HG02885 (cell line): ENCODE data around the gene RFX2.
A peak's percentile ranks its signal among the peaks of the same experiment; 100 is the strongest.
"Not testable (repeated sequence)": the region's sequence is repeated elsewhere in the genome, so short reads cannot be mapped to it uniquely, and the experiment has no call there.

Source experiments
- ATAC-seq: cut with Tn5 transposase; IDR thresholded peaks from one replicate; pipeline ENCODE4 v1.9.1; 2021; ENCODE audit warnings: mild to moderate bottlenecking; ENCODE audit not compliant: unreplicated experiment, poor library complexity

The RFX2 gene

DNA sequence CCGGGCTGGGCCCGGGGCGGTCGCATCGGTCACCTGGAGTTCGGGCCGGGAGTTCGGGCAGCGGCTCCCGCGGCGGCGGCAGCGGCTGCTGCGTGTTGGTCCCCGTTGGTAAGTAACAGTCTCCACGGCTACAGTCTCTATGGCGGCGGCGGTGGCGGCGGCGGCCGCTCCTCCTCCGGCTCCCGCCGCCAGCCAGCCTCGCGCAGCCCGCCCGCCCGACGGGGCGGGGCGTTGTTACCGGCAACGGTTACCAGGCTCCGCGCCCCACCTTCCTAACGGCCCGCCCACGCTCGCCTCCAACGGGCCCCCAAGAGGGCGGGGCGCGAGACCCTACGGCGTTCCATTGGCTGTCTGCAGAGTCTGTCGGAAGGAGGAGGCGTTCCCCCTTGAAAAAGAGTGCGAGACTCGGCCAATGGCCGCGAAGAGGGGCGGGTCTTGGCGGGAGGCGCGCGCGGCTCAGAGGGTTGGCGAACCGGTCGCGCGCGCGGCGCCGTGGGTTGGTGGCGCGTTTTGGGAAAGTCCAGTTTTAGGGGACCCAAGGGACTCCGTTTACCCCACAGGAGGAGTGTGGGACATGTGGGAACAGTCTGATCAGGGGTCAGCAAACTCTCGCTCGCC lies at the start of gene RFX2:
Gene RFX2, minus strand, starts transcription at position 141 of the 618 bp plus-strand sequence. CDS start 63,004 bp downstream, outside the sequence.
- ATAC-seq: peak; percentile 94

DNA sequence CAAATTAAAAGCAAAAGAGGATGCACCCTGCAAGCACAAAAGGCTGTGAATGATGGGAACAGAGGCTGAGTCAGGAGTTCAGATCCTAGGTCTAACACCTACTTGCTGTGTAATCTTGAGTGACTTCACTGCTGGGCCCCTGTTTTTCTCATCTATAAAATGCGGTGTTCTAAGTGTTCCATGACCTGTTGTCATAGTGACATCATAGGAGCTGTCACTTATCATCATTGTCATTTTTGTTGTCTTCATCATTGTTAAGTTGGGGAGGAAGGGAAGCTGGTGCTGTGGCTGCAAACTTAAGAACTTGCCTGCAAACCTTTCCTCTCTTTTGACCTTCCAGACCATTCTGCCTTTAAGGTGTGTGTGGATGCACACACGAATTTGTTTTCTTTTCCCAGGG lies 45.7 kb upstream of the RFX2 start:
- no peak for ATAC-seq

DNA sequence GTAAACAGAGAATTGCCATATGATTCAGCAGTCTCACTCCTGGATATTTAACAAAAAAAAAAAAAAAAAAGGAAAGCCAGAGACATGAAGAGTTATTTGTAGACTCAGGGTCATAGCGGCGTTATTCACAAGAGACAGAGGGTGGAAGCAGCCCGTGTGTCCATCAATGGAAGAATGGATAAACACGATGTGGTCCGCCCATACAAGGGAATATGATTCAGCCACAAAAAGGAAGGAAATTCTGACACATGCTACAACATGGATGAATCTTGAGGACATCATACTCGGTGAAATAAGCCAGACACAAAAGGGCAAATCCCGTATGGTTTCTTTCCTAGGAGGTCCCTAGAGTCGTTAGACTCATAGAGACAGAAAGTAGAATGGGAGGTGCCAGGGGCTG lies 40.0 kb upstream of the RFX2 start:
- ATAC-seq: no peak

DNA sequence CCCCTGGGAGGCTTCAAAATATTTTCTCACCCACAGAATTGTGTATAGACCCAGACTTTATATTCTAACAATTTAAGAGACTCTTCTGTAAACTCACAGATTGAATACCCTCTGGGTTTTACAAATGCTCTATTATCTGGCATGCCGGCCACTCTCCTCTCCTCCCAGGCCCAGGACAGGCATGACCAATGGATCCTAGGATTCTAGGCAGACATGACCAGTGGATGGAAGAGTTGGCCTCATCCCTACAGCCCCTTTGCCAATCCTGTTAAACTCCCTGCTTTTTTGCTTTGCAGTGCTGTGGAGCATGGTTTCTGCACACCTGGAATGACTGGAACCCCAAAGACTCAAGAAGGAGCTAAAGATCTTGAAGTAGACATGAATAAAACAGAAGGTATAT lies 30.9 kb upstream of the RFX2 start:
- ATAC-seq: no peak

DNA sequence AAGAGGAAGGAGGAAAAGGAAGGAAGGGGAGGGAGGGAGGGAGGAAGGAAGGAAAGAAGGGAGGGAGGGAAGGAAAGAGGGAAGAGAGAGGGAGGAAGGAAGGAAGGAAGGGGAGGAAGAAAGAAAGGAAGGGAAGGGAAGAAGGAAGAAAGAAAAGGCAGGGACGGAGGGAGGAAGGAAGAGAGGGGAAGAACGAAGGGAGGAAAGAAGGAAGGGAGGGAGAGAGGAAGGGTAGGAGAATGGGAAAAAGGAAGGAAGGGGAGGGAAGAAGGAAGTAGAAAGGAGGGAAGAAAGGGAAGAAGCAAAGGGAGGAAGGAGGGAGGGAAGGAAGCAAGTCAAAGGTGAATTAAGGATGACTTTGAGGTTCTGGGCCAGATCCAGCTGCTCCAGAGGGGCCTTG lies 28.2 kb upstream of the RFX2 start:
- ATAC-seq: no peak

DNA sequence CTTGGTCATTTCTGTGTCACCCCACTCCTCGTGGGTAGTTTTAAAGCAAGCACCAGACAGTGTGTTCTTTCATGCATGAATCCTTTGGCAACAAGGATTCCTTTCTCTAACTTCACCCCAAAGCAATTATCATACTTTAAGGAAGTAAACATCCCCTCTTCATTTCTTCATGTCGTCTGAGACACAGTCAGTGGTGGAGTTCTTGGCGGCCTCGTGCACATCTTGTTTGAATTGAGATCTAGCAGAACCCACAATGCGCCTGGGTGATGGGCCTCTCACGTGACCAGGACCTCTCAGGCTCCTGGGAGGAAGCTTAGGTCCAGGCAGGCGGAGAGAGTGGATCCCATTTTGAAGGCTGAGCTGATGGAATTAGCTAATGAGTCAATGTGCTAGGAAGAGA lies 27.8 kb upstream of the RFX2 start:
- no peak for ATAC-seq

DNA sequence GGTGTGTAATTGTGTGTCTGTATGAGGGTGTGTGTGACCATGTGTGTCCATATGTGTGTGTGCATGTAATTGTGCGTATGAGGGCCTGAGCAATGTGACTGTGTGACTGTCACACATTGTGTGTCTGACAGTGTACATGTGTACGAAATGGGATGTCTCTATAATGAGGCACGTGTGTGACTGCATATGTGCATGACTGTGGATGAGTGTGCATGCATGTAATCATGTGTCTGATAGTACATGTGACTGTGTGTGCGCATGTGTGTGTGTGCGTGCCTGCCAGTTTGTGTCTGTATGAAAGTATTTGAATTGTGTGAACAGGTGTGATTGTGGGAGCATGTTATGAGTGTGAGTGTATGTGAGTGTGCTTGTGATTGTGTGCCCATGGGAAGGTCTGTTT lies 22.9 kb upstream of the RFX2 start:
- ATAC-seq: no peak

DNA sequence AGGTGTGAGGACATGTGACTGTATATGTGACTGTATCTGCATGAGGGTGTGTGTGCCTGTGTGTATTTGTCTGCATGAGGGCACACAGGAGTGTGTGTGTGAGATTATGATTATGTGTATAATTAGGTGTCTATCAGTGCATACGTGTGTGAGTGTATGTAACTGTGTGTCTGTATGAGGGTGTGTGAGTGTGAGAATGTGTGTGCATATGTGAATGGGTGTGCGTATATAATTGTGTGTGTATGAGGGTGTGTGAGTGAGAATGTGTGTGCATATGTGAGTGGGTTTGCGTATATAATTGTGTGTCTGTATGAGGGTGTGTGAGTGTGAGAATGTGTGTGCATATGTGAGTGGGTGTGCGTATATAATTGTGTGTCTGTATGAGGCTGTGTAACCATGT lies 22.2 kb upstream of the RFX2 start:
- no peak for ATAC-seq

DNA sequence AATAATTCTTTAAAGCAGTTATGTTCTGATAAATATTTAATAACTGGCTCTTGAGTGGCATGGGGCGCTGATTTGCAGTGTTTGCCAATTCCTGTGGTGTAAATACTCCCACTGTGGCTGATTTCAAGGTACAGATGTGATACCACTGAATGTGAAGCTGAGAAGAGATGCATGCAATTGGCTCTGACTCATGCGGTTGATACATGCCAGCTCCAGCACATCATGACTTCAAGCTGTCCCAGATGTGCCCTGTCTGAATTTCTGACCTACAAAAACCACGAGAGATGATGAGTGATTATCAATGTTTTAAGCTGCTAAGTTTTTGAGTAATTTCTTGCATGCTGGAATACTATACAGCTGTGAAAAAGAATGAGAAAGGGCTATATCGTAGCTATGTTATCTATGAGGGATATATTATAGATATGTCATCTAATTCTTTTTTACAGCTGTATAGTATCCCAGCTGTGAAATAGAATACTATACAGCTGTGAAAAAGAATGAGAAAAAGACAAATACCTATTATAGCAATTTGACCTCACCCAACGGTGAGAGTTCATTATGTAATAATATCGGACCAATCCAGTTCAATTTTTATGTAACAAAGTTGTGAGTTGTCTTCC lies 17.5 kb upstream of the RFX2 start:
- no peak for ATAC-seq

DNA sequence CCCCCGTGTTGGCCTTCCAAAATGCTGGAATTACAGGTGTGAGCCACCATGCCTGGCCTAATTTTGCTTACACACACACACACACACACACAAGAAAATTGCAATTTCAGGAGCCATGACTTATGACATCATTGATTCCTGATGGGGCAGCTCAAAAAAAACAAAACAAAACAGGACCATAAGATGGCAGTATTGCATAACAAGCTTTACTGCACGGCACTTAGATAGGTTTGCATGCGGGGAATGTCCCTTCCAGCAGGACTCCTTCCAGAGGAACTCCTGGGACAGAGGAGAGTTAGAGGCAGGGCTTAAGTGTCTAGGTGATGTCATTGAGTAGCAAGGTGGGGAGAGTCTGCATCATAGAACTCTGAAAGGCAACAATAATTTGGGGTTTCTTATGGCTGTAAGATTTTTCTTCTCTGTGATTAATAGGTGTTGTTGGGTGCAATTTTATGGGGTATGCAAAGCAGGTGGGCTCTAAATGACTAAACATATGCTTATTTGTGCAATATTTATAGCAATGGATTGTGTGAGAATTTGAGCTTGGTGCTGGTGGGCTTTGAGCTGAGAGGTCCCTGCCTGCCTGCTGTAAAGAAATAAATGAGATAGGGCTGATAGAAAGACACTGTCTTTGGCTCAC lies 16.2 kb upstream of the RFX2 start:
- no peak for ATAC-seq

DNA sequence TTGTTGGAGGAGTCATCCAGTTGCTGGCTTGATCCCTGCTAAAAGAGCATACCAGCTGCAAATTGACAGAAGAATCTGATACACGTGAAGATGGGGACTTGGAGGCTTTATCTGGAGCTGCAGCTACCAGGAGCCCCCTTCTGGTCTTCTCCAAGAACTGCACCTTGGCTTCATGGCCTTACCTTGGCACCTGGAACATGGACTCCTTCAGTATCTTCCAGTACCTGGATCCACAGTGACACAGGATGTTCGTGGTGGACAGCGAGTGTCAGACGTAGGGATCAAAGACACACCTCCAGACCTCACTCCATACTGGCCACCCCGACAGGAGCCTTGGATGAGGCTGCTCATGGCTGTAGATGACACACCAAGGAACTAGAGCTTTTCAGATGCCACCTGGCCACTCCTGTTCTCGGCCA lies 15.3 kb upstream of the RFX2 start:
- no peak for ATAC-seq

DNA sequence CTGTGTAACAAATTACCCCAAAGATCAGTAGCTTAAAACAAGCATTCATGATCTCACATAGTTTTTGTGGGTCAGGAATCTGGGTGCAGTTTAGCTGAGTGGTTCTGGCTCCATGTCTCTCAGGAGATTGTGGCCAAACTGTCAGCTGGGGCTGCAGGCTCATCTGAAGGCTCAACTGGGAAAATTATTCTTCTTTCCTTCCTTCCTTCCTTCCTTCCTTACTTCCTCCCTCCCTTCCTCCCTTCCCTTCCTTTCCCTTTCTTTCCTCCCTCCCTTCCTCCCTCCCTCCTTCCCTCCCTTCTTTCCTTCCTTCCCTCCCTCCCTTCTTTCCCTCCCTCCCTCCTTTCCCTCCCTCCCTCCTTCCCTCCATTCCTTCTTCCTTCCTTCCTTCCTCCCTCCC lies 8.7 kb upstream of the RFX2 start:
- no peak for ATAC-seq

DNA sequence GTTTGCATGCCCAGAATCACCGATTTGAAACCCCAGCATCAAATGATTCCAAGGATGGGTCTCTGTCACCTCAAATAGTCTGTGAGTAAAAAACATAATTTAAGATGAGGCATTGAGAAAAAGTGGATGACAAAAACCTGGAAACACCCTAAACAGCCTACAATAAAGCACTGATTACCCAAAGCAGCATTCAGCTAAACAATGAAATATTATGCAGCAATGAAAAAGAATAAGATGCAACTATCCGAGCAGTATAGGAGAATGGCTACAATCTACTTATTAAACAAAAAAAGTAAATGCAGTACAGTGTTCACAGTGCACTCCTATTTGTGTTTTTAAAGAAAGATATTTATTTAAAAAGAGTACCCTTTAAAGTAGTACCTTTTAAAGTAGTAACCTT lies 7.7 kb upstream of the RFX2 start:
- ATAC-seq: no peak

DNA sequence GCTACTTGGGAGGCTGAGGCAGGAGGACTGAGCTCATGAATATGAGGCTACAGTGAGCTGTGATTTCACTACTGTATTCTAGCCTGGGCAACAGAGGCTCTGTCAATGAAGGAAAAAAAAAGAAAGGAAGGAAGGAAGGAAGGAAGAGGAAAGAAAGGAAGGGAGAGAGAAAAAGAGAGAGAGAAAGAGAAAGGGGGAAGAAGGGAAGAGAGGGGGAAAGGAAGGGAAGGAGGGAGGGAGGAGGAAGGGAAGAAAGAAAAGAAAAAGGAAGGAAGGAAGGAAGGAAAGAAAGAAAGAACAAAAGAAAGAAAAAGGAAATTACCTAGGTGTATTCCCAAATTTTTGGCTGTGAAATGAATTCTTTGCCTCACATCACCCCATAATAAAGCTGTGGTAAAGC lies 7.2 kb upstream of the RFX2 start:
- no peak for ATAC-seq

DNA sequence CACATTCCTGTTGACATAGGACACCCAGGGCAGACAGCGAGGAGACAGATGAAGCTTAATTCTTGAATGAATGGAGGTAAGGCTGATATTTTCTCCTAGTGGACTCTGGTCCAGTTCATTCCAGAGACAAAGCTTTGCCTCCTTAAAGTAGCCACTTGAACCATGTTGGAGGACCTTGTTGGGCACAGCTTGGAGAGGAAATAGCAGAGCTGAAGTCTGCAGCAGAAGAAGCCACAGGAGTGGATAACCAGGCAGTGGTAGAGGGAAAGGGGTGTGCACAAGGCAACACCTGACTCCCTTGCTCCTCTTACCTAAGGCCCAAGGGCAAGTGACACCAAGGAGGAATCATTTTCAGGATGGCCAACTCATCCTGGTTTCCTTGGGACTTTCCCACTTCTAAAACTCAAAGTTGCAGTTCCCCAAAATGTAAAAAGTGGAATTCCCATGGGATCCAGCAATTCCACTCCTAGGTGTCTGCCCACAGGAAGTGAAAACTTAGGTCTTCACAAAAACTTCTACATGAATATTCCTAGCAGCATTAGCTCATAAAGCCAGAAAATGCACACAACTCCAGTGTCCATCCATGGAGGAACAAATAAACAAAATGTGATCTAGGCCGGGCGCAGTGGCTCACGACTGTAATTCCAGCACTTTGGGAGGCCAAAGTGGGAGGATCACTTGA lies 6.6 kb upstream of the RFX2 start:
- no peak for ATAC-seq

DNA sequence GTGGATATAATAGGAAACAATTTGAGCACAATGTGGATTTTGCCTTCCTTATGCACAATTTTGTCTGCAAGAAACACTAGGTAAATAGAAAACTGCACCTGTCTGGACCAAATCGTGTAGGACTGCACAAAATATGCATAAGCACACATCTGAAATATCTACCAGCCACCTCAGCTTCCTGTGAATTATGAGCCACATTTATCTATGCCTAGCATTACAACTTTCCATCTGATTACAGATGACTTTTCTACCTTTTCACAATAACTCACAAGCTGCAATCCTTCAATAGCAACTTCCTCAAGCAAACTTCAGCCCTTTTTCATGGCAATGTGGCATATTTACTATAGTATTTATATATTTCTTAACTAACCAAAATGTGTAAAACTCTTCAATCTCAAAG lies 5.7 kb upstream of the RFX2 start:
- ATAC-seq: no peak

DNA sequence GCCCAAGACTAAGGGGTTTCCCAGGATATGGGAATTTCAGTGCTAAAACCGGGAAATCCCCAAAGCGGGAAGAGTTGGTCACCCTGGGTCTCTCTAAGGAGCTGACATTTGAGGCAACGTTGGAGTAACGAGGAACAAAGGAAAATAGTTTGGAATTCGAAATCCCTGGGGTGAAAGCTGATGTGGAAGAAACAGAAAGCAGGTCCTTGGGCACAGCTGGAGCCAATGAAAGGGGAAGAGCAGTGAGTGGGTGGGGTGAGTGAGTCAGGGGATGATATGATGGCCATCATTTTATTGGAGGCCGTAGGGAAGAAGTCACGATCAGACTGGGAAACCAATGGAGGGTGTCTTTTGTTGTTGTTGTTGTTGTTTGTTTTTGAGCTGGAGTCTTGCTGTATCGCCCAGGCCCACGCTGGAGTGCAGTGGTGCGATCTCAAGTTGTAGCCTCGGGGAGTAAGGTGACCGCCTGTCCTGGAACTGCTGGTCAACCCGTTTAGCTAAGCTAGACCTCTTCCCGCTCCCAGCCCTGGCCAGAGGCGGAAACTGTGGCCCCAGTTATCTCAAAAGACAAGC lies 3.4 kb upstream of the RFX2 start:
- no peak for ATAC-seq

DNA sequence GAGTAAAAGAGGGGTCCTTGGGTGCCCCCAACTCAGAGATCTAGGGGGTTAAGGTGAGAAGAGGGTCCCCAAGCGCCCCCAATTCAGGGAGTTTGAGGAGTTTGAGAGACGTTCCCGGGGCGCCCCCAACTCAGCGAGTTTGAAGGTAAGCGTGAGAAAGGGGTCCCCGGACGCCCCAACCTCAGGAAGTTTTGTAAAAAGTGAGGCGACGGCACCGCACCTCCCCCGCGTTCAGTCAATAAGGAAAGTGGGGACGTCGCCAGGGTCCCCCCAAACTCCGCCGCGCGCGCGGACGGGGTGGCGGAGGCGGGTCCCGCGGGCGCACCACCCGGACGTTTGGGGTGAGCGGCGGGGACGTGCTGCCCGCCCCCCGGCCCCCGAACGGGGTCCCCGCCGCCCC lies 353 bp downstream of the RFX2 start:
- no peak for ATAC-seq

DNA sequence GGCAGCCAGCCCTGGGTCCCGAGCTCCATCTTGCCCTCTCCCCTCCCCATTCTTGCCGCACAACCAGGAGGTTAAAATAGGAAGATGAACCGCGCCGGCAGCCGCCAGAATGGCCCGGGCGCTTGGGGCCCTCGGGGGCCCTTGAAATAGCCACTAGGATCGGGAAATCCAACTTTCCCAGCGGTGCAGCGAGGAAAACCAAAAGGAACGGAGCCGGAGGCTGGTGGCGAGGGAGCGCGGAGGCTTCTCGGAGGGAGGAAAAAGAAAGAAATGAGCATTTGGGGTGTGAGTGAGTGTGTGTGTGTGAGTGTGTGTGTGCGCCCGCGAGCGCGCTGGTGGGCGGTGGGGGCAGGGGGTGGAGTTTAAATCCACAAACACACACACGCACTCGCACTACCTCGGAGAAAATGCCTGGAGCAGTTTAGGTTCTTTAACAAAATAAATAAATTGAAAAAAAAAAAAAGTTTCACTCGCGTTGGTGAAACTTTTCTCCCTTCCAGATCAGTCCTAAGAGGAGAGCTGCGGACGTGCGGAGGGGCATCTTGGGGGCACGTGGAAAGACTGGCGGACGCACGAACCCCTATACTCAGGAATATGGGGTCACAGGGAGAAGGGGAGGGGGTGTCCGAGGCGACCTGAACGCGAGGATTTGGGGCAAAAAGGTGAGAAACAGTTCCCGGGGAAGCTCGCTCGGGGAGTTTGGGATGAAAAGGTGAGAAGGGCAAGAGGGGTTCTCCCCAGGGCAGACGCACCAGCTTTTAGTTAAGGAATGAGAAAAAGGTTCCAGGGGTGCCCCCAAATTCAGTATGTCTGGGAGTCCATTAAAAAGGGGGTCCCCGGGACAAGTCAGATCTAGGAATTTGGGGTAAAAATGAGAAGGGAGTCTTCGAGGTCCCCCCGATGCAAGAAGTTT lies 1.3 kb downstream of the RFX2 start:
- ATAC-seq: no peak

DNA sequence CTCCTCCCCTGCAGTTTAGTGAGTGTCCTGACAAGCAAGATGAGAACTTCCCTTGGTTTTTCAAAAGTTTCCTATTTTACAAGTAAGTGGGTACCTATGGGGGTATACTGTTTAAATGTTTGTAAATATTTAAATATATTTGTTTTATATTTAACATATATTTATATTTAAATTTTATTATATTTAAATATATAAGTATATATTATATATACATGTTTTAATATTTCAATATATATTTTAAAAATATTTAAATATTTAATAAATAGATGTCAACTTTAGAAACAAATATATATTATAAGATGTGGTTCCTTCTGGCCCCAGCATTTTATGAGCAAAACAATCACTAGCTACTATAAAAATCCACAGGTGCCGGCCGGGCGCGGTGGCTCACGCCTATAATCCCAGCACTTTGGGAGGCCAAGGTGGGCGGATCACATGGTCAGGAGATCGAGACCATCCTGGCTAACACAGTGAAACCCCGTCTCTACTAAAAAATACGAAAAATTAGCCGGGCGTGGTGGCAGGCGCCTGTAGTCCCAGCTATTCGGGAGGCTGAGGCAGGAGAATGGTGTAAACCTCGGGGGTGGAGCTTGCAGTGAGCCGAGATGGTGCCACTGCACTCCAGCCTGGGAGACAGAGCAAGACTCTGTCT lies 3.5 kb downstream of the RFX2 start:
- not testable (repeated sequence) for ATAC-seq
